Measurements from ENCODE around the gene STIP1.

GRCh38 chr11:64229744-64230170 lies 43.8 kb downstream of the STIP1 start:
- no peak for TF ChIP-seq CTCF (IDR thresholded peaks at IDR 0.05; ENCODE audit: low read length)
- TF ChIP-seq EZH2 (IDR thresholded peaks at IDR 0.05; ENCODE audit: borderline replicate concordance, low read length), result no peak

All from OCI-LY1 (cell line).